ENCODE measurements around the gene CLEC2L.

The CLEC2L gene

GRCh38 chr7:139523199-139523941 lies at the start of gene CLEC2L:
CLEC2L (plus strand) TSS chr7:139523685; CDS start chr7:139523928, 243 bp downstream.
- no peak within 1 kb of the TSS for H3K9ac ChIP-seq
- H2AFZ ChIP-seq (ENCODE audit: low read depth) = no peak within 1 kb of the TSS
- no peaks in the 10 kb centered on the region for H3K4me1 ChIP-seq (ENCODE audit: low read depth, poor library complexity, severe bottlenecking)
- no peak for TF ChIP-seq CTCF (conservative IDR thresholded peaks at IDR 0.05; ENCODE audit: low read depth, low read length)
- H4K20me1 ChIP-seq (ENCODE audit: insufficient read depth) = no peaks in the 10 kb centered on the region
- no peak within 1 kb of the TSS for H3K4me2 ChIP-seq
- H3K4me3 ChIP-seq (IDR thresholded peaks at IDR 0.05; ENCODE audit: insufficient read depth, low read depth, low read length) = no peak within 1 kb of the TSS
- H3K27me3 ChIP-seq (ENCODE audit: insufficient read depth, low read depth) = no peaks in the 10 kb centered on the region
- H3K27ac ChIP-seq = no peak within 1 kb of the TSS
- H3K79me2 ChIP-seq (ENCODE audit: insufficient read depth, low read depth) = no peaks in the 10 kb centered on the region
- no peaks in the 10 kb centered on the region for H3K36me3 ChIP-seq (ENCODE audit: insufficient read depth)

GRCh38 chr7:139476139-139476538 lies 47.3 kb upstream of the CLEC2L start:
- H3K27ac ChIP-seq = no peak overlapping the region
- H3K79me2 ChIP-seq (ENCODE audit: insufficient read depth, low read depth) = no peaks in the 10 kb centered on the region
- no peak overlapping the region for H3K9ac ChIP-seq
- no peak overlapping the region for H3K4me2 ChIP-seq
- no peak for TF ChIP-seq CTCF (conservative IDR thresholded peaks at IDR 0.05; ENCODE audit: low read depth, low read length)
- H4K20me1 ChIP-seq (ENCODE audit: insufficient read depth) = no peaks in the 10 kb centered on the region
- no peak overlapping the region for H3K4me3 ChIP-seq (IDR thresholded peaks at IDR 0.05; ENCODE audit: insufficient read depth, low read depth, low read length)
- H3K36me3 ChIP-seq (ENCODE audit: insufficient read depth) = no peaks in the 10 kb centered on the region
- H3K4me1 ChIP-seq (ENCODE audit: low read depth, poor library complexity, severe bottlenecking) = no peaks in the 10 kb centered on the region
- no peaks in the 10 kb centered on the region for H3K27me3 ChIP-seq (ENCODE audit: insufficient read depth, low read depth)
- H2AFZ ChIP-seq (ENCODE audit: low read depth) = no peak overlapping the region

GRCh38 chr7:139476891-139477290 lies 46.6 kb upstream of the CLEC2L start:
- H3K4me2 ChIP-seq = no peak overlapping the region
- H3K36me3 ChIP-seq (ENCODE audit: insufficient read depth) = no peaks in the 10 kb centered on the region
- TF ChIP-seq CTCF (conservative IDR thresholded peaks at IDR 0.05; ENCODE audit: low read depth, low read length) = no peak
- no peaks in the 10 kb centered on the region for H3K79me2 ChIP-seq (ENCODE audit: insufficient read depth, low read depth)
- H3K4me1 ChIP-seq (ENCODE audit: low read depth, poor library complexity, severe bottlenecking) = no peaks in the 10 kb centered on the region
- no peaks in the 10 kb centered on the region for H4K20me1 ChIP-seq (ENCODE audit: insufficient read depth)
- H3K9ac ChIP-seq = no peak overlapping the region
- no peak overlapping the region for H3K4me3 ChIP-seq (IDR thresholded peaks at IDR 0.05; ENCODE audit: insufficient read depth, low read depth, low read length)
- H3K27me3 ChIP-seq (ENCODE audit: insufficient read depth, low read depth) = no peaks in the 10 kb centered on the region
- no peak overlapping the region for H3K27ac ChIP-seq
- H2AFZ ChIP-seq (ENCODE audit: low read depth) = no peak overlapping the region

- Histone ChIP-seq H3K4me2 (no peak overlapping the region), H2AFZ (ENCODE audit: low read depth) (no peak overlapping the region), H3K27ac (no peak overlapping the region), H4K20me1 (ENCODE audit: insufficient read depth) (no peaks in the 10 kb centered on the region), H3K36me3 (ENCODE audit: insufficient read depth) (no peaks in the 10 kb centered on the region), H3K4me3 (IDR thresholded peaks at IDR 0.05; ENCODE audit: insufficient read depth, low read depth, low read length) (no peak overlapping the region), H3K27me3 (ENCODE audit: insufficient read depth, low read depth) (no peaks in the 10 kb centered on the region), H3K4me1 (ENCODE audit: low read depth, poor library complexity, severe bottlenecking) (no peaks in the 10 kb centered on the region), H3K79me2 (ENCODE audit: insufficient read depth, low read depth) (no peaks in the 10 kb centered on the region), H3K9ac (no peak overlapping the region)
- TF ChIP-seq CTCF (conservative IDR thresholded peaks at IDR 0.05; ENCODE audit: low read depth, low read length) = no peak
Observed at GRCh38 chr7:139479620-139480019, 43.9 kb upstream of the CLEC2L start.

Data from KMS-11 (cell line).